Measurements from ENCODE around the gene BABAM2. TPM values are rescaled to one million over a fixed set of nuclear protein-coding genes. Genes with fewer than 3 reads are reported as not detected.
"Not testable (repeated sequence)": the region's sequence is repeated elsewhere in the genome, so short reads cannot be mapped to it uniquely, and the experiment has no call there.

The BABAM2 gene
- total and polyA plus RNA-seq, 10 of the 15 experiments (the other 5 are each of a cell fraction or from before 2014, with no cell fraction given), result 30.7 to 59.9 (median 44.5) TPM

- 69% methylated on average over 3 of the region's 3 CpGs for WGBS (ENCODE audit: insufficient coverage, insufficient replicate concordance, low lambda C conversion rate, missing lambda C conversion rate)
- intact Hi-C loops (cut with micrococcal nuclease; ENCODE audit: unreplicated experiment); H3K36me3 ChIP-seq (ENCODE audit: control insufficient read depth in 2 of 2, insufficient read depth in 2 of 2, low read length in 1 of 2); CTCF ChIA-PET; ATAC-seq; RAD21 ChIA-PET (ENCODE audit: unreplicated experiment); H3K79me2 ChIP-seq (ENCODE audit: control insufficient read depth, insufficient read depth, low read length); H3K27ac ChIP-seq (ENCODE audit: control insufficient read depth, insufficient read depth); H3K4me2 ChIP-seq (ENCODE audit: control insufficient read depth, insufficient read depth); H3K9ac ChIP-seq (ENCODE audit: control insufficient read depth, insufficient read depth, low read length); in situ Hi-C loops (cut with MboI); H3K9me3 ChIP-seq (replicated peaks; ENCODE audit: control insufficient read depth, insufficient read depth, low read length); BruUV-seq (replicated peaks); POLR2A ChIA-PET; SMC1A ChIA-PET (ENCODE audit: uncharacterized antibody, unreplicated experiment); DNase-seq (ENCODE audit: low read depth, low spot score); FAIRE-seq; H3K4me1 ChIP-seq (ENCODE audit: control insufficient read depth, insufficient read depth, low read length); H2AFZ ChIP-seq (ENCODE audit: control insufficient read depth, low read depth, low read length); H3K27me3 ChIP-seq (replicated peaks in 1 of 2; ENCODE audit: control insufficient read depth in 2 of 2, insufficient read depth in 2 of 2, low read length in 1 of 2); H4K20me1 ChIP-seq (ENCODE audit: control insufficient read depth, insufficient read depth); H3K4me3 ChIP-seq: not testable (repeated sequence)
Observed at GRCh38 chr2:28331797-28332196, 441.3 kb downstream of the BABAM2 start.

- no TSS peak for BruUV-seq (replicated peaks)
- no peak overlapping the region for H2AFZ ChIP-seq (ENCODE audit: control insufficient read depth, low read depth, low read length)
- FAIRE-seq, result no peak
- H3K4me3 ChIP-seq, result no peak overlapping the region
- no peak overlapping the region for H3K27ac ChIP-seq (ENCODE audit: control insufficient read depth, insufficient read depth)
- ChIA-PET CTCF (no interaction called here), SMC1A (ENCODE audit: uncharacterized antibody, unreplicated experiment) (no interaction called here), POLR2A (no interaction called here), RAD21 (ENCODE audit: unreplicated experiment) (no interaction called here)
- in situ Hi-C loops (cut with MboI), result no loop called here
- H3K27me3 ChIP-seq (replicated peaks in 1 of 2; ENCODE audit: control insufficient read depth in 2 of 2, insufficient read depth in 2 of 2, low read length in 1 of 2), result no peaks in the 10 kb centered on the region
- no peak overlapping the region for H3K4me2 ChIP-seq (ENCODE audit: control insufficient read depth, insufficient read depth)
- H3K79me2 ChIP-seq (ENCODE audit: control insufficient read depth, insufficient read depth, low read length), result no peaks in the 10 kb centered on the region
- no peaks in the 10 kb centered on the region for H4K20me1 ChIP-seq (ENCODE audit: control insufficient read depth, insufficient read depth)
- TF ChIP-seq BMI1 (IDR thresholded peaks at IDR 0.05; ENCODE audit: borderline replicate concordance), result no peak
- TF ChIP-seq KDM1A (IDR thresholded peaks at IDR 0.05; ENCODE audit: borderline replicate concordance), result no peak
- TF ChIP-seq, protein P1, sequence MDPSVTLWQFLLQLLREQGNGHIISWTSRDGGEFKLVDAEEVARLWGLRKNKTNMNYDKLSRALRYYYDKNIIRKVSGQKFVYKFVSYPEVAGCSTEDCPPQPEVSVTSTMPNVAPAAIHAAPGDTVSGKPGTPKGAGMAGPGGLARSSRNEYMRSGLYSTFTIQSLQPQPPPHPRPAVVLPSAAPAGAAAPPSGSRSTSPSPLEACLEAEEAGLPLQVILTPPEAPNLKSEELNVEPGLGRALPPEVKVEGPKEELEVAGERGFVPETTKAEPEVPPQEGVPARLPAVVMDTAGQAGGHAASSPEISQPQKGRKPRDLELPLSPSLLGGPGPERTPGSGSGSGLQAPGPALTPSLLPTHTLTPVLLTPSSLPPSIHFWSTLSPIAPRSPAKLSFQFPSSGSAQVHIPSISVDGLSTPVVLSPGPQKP (IDR thresholded peaks at IDR 0.05; ENCODE audit: low read depth, low read length), result no peak
- no peak for TF ChIP-seq JUND (IDR thresholded peaks at IDR 0.05; ENCODE audit: low read depth, low read length)
- no peak for TF ChIP-seq MXI1 (IDR thresholded peaks at IDR 0.05; ENCODE audit: low read depth, low read length)
- no peak for TF ChIP-seq NFXL1 (IDR thresholded peaks at IDR 0.05; ENCODE audit: borderline replicate concordance)
- no peak for TF ChIP-seq TCF7 (IDR thresholded peaks at IDR 0.05; ENCODE audit: borderline replicate concordance)
- TF ChIP-seq JUNB (IDR thresholded peaks at IDR 0.05), result no peak
- TF ChIP-seq SUZ12 (IDR thresholded peaks at IDR 0.05; ENCODE audit: unreplicated experiment), result no peak
- TF ChIP-seq PKNOX1 (IDR thresholded peaks at IDR 0.05), result no peak
- no peak for TF ChIP-seq STAT3 (IDR thresholded peaks at IDR 0.05; ENCODE audit: low read depth, low read length)
- no peak for TF ChIP-seq TARDBP (IDR thresholded peaks at IDR 0.05; ENCODE audit: borderline replicate concordance)
- TF ChIP-seq SIX5 (IDR thresholded peaks at IDR 0.05; ENCODE audit: low read depth, low read length, severe bottlenecking), result no peak
- TF ChIP-seq NKRF (conservative IDR thresholded peaks at IDR 0.05), result no peak
- no peak for TF ChIP-seq MYB (IDR thresholded peaks at IDR 0.05; ENCODE audit: borderline replicate concordance, low read depth, low read length)
- DNase-seq (ENCODE audit: low read depth, low spot score), result no peak
- 91% methylated on average over 8 of the region's 8 CpGs for WGBS (ENCODE audit: insufficient coverage, insufficient replicate concordance, low lambda C conversion rate, missing lambda C conversion rate)
- H3K9ac ChIP-seq (ENCODE audit: control insufficient read depth, insufficient read depth, low read length), result no peak overlapping the region
- H3K36me3 ChIP-seq (ENCODE audit: control insufficient read depth in 2 of 2, insufficient read depth in 2 of 2, low read length in 1 of 2), result no peaks in the 10 kb centered on the region
- no peak for ATAC-seq
- peaks cover 2% of the 10 kb centered on the region for H3K4me1 ChIP-seq (ENCODE audit: control insufficient read depth, insufficient read depth, low read length)
- intact Hi-C loops (cut with micrococcal nuclease; ENCODE audit: unreplicated experiment), result no loop called here
- H3K9me3 ChIP-seq (replicated peaks; ENCODE audit: control insufficient read depth, insufficient read depth, low read length), result no peaks in the 10 kb centered on the region
Observed at GRCh38 chr2:28332696-28333095, 442.2 kb downstream of the BABAM2 start.
